ENCODE measurements around the gene RFX1.

DNA sequence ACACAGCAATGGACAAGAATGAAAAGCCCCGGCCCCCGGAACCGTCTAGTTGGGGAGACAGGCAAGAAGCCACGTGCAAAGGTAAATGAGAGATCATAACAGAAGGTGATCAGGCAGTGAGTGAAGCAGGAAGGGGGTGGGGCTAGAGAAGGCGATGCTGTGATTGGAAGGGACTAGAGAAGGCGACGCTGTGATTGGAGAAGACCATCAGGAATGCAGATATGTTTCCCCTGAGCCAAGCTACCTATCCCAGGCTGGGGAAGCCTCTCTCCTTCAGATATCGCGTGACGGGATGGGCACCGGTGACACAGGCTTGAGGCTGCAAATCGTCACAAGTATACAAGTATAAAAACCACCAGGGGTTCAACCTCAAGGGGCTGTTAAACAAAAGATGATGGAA is 32.0 kb downstream of the RFX1 start:
- TF ChIP-seq, protein P1, sequence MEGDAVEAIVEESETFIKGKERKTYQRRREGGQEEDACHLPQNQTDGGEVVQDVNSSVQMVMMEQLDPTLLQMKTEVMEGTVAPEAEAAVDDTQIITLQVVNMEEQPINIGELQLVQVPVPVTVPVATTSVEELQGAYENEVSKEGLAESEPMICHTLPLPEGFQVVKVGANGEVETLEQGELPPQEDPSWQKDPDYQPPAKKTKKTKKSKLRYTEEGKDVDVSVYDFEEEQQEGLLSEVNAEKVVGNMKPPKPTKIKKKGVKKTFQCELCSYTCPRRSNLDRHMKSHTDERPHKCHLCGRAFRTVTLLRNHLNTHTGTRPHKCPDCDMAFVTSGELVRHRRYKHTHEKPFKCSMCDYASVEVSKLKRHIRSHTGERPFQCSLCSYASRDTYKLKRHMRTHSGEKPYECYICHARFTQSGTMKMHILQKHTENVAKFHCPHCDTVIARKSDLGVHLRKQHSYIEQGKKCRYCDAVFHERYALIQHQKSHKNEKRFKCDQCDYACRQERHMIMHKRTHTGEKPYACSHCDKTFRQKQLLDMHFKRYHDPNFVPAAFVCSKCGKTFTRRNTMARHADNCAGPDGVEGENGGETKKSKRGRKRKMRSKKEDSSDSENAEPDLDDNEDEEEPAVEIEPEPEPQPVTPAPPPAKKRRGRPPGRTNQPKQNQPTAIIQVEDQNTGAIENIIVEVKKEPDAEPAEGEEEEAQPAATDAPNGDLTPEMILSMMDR (IDR thresholded peaks at IDR 0.05): no peak
- TF ChIP-seq EZH2 (IDR thresholded peaks at IDR 0.05; ENCODE audit: borderline replicate concordance, insufficient read depth, low read depth, low read length, poor library complexity, severe bottlenecking): no peak

Measured in B cell (primary cell).